HFFc6 (cell line): ENCODE data around the gene NAA38. TPM values are rescaled to one million over a fixed set of nuclear protein-coding genes. Genes with fewer than 3 reads are reported as not detected.

Source experiments
- DNase-seq: peaks from one replicate; pipeline ENCODE4 v3.0.0-alpha.2; 2018
- H3K27ac Mint-ChIP-seq: 2 replicates; pipeline ENCODE4 v1.8.0; 2020; ENCODE audit warnings: mild to moderate bottlenecking, mixed read lengths
- H3K27me3 Mint-ChIP-seq: 2 replicates; pipeline ENCODE4 v1.8.0; 2021; ENCODE audit warnings: mild to moderate bottlenecking, moderate library complexity, mixed read lengths; ENCODE audit not compliant: insufficient read depth
- H3K36me3 Mint-ChIP-seq: 2 replicates; pipeline ENCODE4 v1.8.0; 2021; ENCODE audit warnings: low read depth, mixed read lengths
- H3K4me1 Mint-ChIP-seq: 2 replicates; pipeline ENCODE4 v1.8.0; 2020; ENCODE audit warnings: low read depth, mixed read lengths
- H3K4me3 Mint-ChIP-seq: 2 replicates; pipeline ENCODE4 v1.8.0; 2020; ENCODE audit warnings: mild to moderate bottlenecking, moderate library complexity, mixed read lengths
- H3K9me3 Mint-ChIP-seq: 2 replicates; pipeline ENCODE4 v1.8.0; 2020; ENCODE audit warnings: mild to moderate bottlenecking, mixed read lengths
- CTCF ChIP-seq: fragments of 200-600 bp; sonication (generic); IDR thresholded peaks from 2 replicates; pipeline ENCODE4 v1.5.0; 2021; ENCODE audit warnings: antibody characterized with exemption, mild to moderate bottlenecking
- total RNA-seq, 6 experiments: library from RNA; stranded (reverse); fragmentation: NEBNext Ultra II Directional; extraction: Animal tissue kit (Norgen Biotek cat#: 25700); gene quantifications; 2 replicates in 1 of 6; 3 replicates in 5 of 6; pipeline ENCODE4 v1.2.3, GENCODE V29; 2021

The NAA38 gene
- total RNA-seq, 6 experiments from 2014 or later = 104 to 122 (median 107) TPM

- H3K27me3 Mint-ChIP-seq = peaks cover 25% of the 10 kb centered on the region
- peaks cover 42% of the 10 kb centered on the region for H3K4me1 Mint-ChIP-seq
- peak within 1 kb of the TSS; percentile 100 for H3K27ac Mint-ChIP-seq
- no peaks in the 10 kb centered on the region for H3K36me3 Mint-ChIP-seq
- TF ChIP-seq CTCF = no peak; the same call in 1 of the 2 replicates
- no peaks in the 10 kb centered on the region for H3K9me3 Mint-ChIP-seq
- H3K4me3 Mint-ChIP-seq = peak within 1 kb of the TSS; percentile 99
- peak; percentile 81 for DNase-seq
These were observed 23.4 kb downstream of the NAA38 start, which contains the start of gene KDM6B for GRCh38 chr17:7833795-7834541. Gene KDM6B (plus strand): TSS chr17:7834217. CDS start chr17:7845555, 11,338 bp downstream.

- Mint-ChIP-seq H3K27me3 (peaks cover 25% of the 10 kb centered on the region), H3K27ac (peak overlapping the region; percentile 55), H3K36me3 (no peaks in the 10 kb centered on the region), H3K9me3 (no peaks in the 10 kb centered on the region), H3K4me3 (peak overlapping the region; percentile 99), H3K4me1 (peaks cover 35% of the 10 kb centered on the region)
- no peak for TF ChIP-seq CTCF
- no peak for DNase-seq
These were observed 24.2 kb downstream of the NAA38 start for GRCh38 chr17:7833011-7833794.

- DNase-seq = no peak
- no peaks in the 10 kb centered on the region for H3K36me3 Mint-ChIP-seq
- peaks cover 29% of the 10 kb centered on the region for H3K4me1 Mint-ChIP-seq
- H3K9me3 Mint-ChIP-seq = no peaks in the 10 kb centered on the region
- peaks cover 27% of the 10 kb centered on the region for H3K27me3 Mint-ChIP-seq
- H3K27ac Mint-ChIP-seq = no peak overlapping the region
- no peak overlapping the region for H3K4me3 Mint-ChIP-seq
- TF ChIP-seq CTCF = no peak
These were observed 24.9 kb downstream of the NAA38 start for GRCh38 chr17:7832431-7832830.

- TF ChIP-seq CTCF = no peak
- Mint-ChIP-seq H3K36me3 (no peaks in the 10 kb centered on the region), H3K4me3 (no peak overlapping the region), H3K27me3 (peaks cover 27% of the 10 kb centered on the region), H3K4me1 (peaks cover 22% of the 10 kb centered on the region), H3K27ac (no peak overlapping the region), H3K9me3 (no peaks in the 10 kb centered on the region)
- no peak for DNase-seq
These were observed 26.1 kb downstream of the NAA38 start for GRCh38 chr17:7831233-7831632.

- TF ChIP-seq CTCF = no peak
- no peak overlapping the region for H3K4me3 Mint-ChIP-seq
- no peak overlapping the region for H3K27ac Mint-ChIP-seq
- H3K27me3 Mint-ChIP-seq = peaks cover 25% of the 10 kb centered on the region
- H3K4me1 Mint-ChIP-seq = peaks cover 21% of the 10 kb centered on the region
- no peak for DNase-seq
- no peaks in the 10 kb centered on the region for H3K9me3 Mint-ChIP-seq
- H3K36me3 Mint-ChIP-seq = no peaks in the 10 kb centered on the region
These were observed 26.7 kb downstream of the NAA38 start for GRCh38 chr17:7830616-7831015.
